GM18505 (cell line): ENCODE data around the gene TMEM183A.

Experiments used
- ATAC-seq: cut with Tn5 transposase; IDR thresholded peaks from one replicate; pipeline ENCODE4 v1.9.1; 2021; ENCODE audit not compliant: unreplicated experiment
- POLR2A ChIP-seq: IDR thresholded peaks from 4 replicates; pipeline ENCODE4 v1.6.1; 2011; ENCODE audit warnings: borderline replicate concordance; ENCODE audit not compliant: insufficient read depth, insufficient read length; ENCODE audit errors: extremely low read depth

The TMEM183A gene

GRCh38 chr1:203006948-203007871 lies at the start of gene TMEM183A:
Gene TMEM183A, plus strand, starts transcription at chr1:203007374. Its CDS starts 92 bp downstream, at chr1:203007466.
- ATAC-seq = peak; percentile 93

GRCh38 chr1:202957733-202958543 lies 49.2 kb upstream of the TMEM183A start, which contains the start of gene ADIPOR1:
Gene ADIPOR1, minus strand, starts transcription at chr1:202958312. Its CDS starts 7,242 bp downstream, at chr1:202951070.
- peak; percentile 91 for TF ChIP-seq POLR2A

More at GRCh38 chr1:203006948-203007871, at the start of gene TMEM183A:
- TF ChIP-seq POLR2A = peak; percentile 96

GRCh38 chr1:202958544-202959275 lies 48.5 kb upstream of the TMEM183A start:
- TF ChIP-seq POLR2A = no peak
- no peak for ATAC-seq

More at GRCh38 chr1:202957733-202958543, 49.2 kb upstream of the TMEM183A start, which contains the start of gene ADIPOR1:
- ATAC-seq = peak; percentile 98

- TF ChIP-seq POLR2A = no peak
- ATAC-seq = no peak
Measured at GRCh38 chr1:202959276-202959620, 47.9 kb upstream of the TMEM183A start.

GRCh38 chr1:202961220-202961880 lies 45.8 kb upstream of the TMEM183A start:
- TF ChIP-seq POLR2A = no peak
- ATAC-seq = no peak

- no peak for TF ChIP-seq POLR2A
- no peak for ATAC-seq
Measured at GRCh38 chr1:202964791-202965410, 42.3 kb upstream of the TMEM183A start.

GRCh38 chr1:202965422-202965821 lies 41.8 kb upstream of the TMEM183A start:
- no peak for TF ChIP-seq POLR2A
- no peak for ATAC-seq

- ATAC-seq = no peak
- TF ChIP-seq POLR2A = no peak
Measured at GRCh38 chr1:202966006-202966898, 40.9 kb upstream of the TMEM183A start.

- ATAC-seq = peak; percentile 15
- TF ChIP-seq POLR2A = no peak
Measured at GRCh38 chr1:202967684-202968281, 39.4 kb upstream of the TMEM183A start.

- no peak for ATAC-seq
- TF ChIP-seq POLR2A = no peak
Measured at GRCh38 chr1:202968351-202968750, 38.8 kb upstream of the TMEM183A start.

- no peak for ATAC-seq
- no peak for TF ChIP-seq POLR2A
Measured at GRCh38 chr1:202968895-202969295, 38.3 kb upstream of the TMEM183A start.
